Measurements from ENCODE around the gene FGF22.
A peak's percentile ranks its signal among the peaks of the same experiment; 100 is the strongest.
"Not testable (repeated sequence)": the region's sequence is repeated elsewhere in the genome, so short reads cannot be mapped to it uniquely, and the experiment has no call there.

The FGF22 gene

DNA sequence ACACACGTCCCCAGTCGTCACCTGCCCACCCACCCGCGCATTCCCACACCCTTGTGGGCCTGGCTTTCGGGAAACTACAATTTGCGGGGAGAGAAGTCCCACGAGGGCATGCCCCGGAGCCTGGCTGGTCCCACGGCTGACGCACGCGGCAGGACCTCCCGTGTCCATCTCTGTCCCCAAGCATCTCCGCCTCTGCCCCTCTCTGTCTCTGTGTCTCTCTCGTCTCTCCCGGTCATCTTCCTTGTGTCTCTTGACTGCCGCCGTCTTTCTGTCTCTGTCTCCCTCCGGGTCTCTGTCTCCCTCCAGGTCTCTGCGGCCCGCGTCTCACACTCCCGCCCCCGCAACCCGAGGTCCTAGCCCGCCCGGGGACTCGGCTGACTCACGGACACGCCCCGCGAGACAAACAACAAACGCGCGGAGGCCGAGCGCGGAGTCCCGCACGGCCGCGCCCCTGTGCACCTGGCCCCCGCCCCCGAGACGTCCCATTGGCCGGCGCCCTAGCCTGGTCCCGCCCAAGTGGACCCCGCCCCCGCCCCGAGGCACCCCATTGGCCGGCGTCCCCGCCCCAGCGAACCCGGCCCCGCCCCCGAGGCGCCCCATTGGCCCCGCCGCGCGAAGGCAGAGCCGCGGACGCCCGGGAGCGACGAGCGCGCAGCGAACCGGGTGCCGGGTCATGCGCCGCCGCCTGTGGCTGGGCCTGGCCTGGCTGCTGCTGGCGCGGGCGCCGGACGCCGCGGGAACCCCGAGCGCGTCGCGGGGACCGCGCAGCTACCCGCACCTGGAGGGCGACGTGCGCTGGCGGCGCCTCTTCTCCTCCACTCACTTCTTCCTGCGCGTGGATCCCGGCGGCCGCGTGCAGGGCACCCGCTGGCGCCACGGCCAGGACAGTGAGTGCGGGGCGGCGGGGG lies at the start of gene FGF22:
Gene FGF22 (plus strand): TSS at position 627 of the 908 bp plus-strand sequence. CDS start 47 bp downstream, at position 674.
- DNase-seq (ENCODE audit: low spot score), result peak; percentile 99

DNA sequence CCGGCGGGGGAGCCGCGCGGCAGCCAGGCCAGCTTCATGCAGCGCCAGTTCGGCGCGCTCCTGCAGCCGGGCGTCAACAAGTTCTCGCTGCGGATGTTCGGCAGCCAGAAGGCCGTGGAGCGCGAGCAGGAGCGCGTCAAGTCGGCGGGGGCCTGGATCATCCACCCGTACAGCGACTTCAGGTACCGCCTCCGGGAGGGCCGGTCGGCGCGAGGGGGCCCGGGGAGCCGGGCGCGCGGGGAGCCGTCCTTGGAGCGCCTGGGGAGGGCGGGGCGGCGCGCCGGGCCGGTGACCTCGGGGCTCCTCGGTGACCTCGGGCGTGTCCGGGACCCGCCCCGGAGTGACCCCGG lies 49.3 kb upstream of the FGF22 start:
- no peak for DNase-seq (ENCODE audit: low spot score)

DNA sequence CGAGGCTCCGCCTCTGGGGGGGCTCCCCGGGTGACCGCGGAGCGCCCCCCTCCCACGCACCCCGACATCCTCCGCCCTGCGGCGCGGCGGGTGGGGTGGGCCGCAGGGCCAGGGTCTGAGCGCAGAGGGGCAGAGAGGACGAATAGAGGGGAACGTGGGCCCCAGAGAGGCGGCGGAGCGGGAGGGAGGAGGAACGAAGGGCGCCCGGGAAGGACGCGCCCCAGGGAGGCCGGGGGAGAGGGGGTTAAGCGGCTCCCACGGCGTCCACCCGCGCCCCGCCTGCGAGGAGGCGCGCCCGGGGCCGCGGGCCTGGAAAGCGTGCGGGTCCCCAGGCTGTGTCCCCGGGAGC lies 49.0 kb upstream of the FGF22 start:
- DNase-seq (ENCODE audit: low spot score), result no peak

DNA sequence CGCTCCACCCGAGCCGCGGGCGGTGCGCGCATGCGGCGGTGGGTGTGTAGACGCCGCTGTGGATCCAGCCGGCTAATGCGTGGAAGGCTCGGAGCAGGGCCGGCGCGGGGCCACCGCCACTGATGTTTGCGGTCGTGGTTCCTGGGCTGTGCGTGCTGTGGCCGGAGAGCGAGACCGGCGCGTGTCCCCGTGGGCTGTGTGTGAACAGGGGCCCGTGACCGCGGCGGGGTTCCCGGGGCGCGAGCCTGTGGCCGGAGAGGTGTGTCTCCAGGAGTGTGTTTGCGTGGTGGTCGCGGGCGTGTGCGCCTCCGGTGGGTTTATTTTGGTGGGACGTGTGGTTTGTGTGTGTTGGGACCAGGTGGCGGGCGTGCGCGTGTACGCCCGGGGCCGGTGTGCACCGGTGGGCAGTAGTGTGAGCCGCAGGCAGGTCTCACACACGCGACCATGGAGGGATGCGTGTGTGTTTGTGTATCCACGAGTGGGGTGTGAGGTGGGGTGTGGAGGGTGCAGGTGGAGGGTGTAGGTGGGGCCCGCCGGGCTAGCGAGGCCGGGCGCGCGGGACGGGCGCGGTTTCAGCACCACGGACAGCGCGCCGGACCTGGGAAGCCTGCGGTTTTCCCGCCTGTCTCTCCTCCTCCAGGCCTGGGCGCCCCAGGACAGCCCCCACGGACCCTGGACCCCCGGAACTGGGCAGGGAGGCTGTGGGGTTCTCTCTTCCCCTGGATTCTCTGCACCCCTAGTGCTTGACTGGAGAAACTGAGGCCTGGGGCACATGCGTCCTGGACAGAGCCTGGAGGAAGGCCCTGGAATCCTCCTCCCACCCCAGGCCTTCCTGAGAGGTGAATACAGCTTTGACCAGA lies 48.4 kb upstream of the FGF22 start:
- peak; percentile 67 for DNase-seq (ENCODE audit: low spot score)

DNA sequence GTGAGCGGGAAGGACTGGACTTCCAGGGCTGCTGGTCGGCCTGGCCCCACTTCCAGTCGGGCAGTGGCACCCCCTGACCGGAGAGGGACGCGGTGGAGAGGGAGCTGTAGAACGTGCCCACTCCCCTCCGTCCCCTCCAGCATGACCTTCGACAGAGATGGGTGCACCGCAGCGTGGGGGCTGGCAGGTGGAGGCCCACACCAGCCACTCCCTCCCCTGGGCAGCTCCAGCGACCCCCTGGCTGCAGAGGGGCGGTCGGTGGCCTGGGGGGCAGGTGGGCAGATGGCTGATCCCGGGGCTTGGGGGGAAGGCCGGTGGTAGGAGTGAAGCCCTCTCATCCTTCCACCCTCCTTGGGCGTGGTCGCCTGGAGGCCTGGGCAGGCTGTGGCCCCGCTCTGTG lies 47.6 kb upstream of the FGF22 start:
- DNase-seq (ENCODE audit: low spot score), result no peak

DNA sequence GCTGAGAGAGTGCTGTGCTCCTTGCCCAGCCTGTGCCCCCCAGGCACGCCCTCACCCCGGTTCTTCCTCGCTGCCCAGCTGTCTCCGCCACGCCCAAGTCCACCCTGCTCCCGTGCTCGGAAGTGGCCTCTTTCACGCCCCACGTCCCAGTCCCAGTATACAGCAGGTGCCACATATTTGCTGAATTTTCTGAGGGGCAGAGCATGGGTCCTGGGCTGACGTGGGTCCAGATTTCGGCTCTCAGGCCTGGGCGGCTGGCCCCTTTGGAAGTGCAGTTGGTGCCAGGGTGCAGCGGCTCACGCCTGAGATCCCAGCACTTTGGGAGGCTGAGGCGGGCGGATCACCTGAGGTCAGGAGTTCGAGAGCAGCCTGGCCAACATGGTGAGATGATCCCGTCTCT lies 46.6 kb upstream of the FGF22 start:
- no peak for DNase-seq (ENCODE audit: low spot score)

DNA sequence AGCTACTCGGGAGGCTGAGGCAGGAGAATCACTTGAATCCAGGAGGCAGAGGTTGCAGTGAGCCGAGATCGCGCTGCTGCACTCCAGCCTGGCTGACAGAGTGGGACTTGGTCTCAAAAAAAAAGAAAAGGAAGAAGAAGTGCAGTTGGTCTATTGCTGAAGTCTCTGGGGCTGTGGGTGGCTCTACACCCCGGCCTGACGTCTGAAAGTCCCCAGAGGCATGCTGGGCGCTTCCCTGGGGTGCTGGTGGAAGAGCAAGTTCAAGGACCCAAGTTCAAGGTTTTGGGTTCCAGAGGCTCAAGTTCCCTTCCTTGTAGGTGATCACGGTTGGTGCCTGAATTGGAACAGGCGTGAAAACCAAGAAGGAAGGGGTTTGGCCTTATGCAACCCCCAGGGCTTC lies 46.2 kb upstream of the FGF22 start:
- no peak for DNase-seq (ENCODE audit: low spot score)

DNA sequence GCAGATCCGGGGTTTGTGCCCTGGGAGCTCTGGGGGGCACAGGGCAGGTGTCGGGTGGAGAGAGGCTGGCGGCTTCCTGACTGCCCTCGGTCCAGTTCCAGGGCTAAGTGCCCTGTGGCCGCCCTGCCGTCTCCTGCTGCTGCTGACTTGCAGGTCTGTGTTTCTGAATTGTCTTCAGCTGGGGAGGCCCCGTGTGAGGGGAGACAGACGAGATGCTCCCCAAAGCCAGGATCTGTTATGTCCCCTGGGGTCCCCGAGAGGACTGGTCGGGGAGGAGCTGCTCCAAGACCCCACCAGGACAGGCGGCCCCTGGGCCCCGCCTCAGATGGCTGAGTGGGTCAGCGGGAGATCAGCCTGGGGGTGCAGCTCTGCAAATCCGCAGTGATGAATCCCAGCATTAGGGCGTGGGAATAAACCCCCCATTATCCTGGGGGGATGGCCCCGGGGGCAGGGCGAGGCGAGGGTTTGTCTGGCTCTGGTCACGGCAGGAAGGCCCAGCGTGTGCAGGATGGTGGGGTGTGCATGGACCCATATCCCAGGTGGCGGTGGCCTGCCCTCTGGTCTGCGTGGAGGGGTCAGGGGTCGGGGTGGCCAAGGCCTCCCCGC lies 45.3 kb upstream of the FGF22 start:
- no peak for DNase-seq (ENCODE audit: low spot score)

DNA sequence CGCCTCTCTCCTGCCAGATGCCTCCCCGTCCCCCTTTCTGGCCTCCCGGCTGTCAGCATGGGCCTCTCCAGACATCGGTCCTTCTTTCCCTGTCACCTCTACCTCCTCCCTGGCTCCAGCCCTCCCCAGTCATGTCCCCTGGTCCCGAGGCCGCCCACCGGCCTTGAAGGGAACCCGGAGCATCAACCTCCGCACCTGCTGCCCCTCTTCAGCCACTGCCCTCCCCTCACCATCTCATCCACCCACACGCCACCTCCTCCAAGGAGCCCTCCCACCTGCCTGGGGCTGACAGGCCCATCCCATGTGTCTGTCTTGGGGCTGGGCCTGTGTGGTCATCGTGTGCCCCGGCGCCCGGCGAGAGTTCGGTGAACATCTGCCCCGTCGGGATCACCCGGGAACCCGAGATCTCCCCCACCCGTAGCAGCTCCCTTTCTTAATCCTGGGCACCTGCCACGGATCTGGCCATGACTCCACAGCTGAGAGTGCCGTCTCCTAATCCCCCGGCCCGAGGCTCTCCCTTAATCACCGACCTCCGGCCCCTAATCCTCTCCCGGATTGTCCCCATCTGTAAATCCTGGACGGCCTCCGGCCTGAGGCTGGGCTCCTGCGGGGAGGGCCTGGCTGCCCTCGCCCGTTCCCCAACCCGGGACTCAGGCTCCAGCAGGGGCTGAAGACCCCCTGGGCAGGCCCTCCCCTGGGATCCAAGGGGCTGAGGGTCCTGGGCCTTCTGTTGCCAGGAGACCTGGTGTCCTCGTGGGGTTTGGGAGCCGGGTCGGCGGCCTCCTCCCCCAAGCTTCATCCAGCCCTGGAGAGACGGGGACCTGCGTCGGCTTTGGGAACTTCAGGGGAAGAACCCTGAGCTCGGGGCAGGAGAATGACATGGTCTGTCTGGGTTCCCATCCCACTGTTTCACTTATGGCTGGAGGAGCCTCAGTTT lies 44.1 kb upstream of the FGF22 start:
- no peak for DNase-seq (ENCODE audit: low spot score)

DNA sequence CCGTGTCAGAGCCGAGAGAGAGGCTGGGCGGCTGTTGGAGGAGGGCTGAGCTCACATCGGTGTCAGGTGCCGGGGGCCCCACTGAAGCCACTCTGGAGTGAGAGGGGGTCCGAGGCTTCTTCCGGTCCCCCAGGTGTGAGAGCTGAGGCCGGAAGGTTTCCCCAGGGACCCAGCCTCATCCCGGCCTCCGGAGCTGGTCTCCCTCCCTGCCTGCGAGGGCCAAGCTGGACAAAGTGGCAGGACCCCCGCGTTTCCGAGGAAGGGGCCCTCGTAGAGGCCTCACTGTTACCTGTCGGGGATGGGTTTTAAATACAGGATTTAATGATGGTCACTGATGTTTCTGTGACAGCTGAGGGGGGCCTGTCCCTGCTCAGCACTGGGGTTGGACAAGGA lies 43.4 kb upstream of the FGF22 start:
- no peak for DNase-seq (ENCODE audit: low spot score)

DNA sequence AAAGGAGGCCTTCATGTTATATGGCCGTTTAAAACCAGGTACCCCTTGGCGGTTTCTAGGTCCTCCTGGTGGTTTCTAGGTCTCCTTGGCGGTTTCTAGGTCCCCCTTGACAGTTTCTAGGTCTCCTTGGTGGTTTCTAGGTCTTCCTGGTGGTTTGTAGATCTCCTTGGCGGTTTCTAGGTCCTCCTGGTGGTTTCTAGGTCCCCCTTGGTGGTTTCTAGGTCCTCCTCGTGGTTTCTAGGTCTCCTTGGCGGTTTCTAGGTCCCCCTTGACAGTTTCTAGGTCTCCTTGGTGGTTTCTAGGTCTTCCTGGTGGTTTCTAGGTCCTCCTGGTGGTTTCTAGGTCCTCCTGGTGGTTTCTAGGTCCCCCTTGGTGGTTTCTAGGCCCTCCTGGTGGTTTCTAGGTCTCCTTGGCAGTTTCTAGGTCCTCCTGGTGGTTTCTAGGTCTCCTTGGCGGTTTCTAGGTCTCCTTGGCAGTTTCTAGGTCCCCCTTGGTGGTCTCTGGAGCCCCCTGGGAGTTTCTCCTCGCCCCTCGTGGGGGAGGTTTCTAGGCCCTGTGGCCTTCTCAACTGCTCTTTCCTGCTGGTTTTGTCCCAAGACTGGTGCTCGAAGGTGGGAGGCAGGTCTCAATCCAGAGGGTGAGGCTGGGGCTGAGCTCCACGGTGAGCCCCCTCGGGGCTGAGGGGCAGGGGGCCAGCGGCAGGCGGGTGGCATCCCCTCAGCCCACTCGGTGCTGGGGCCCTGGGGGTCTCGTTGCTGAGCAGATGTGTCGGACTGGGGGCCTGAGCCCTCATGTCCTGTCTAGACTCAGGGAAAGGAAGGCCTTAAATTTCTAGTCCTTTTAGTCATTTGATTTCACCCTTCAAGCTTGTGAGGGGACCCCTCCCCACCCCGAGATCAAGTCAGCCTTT lies 42.0 kb upstream of the FGF22 start:
- no peak for DNase-seq (ENCODE audit: low spot score)

DNA sequence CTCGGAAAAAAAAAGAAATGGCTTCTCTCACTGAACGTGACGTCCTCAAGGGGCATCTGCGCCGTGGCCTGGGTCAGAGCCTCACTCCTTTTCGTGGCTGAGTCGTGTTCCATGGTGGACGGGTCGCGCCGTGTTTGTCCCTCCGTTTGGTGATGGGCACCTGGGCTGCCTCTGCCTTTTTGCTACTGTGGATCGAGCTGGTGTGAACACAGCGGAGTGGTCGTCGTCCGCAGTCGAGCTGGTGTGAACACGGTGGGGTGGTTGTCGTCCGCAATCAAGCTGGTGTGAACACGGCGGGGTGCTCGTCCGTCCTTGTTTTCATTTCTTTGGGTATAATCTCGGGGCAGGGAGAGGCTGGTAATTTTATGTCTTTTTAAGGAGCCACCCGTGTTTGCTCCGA lies 38.4 kb upstream of the FGF22 start:
- DNase-seq (ENCODE audit: low spot score), result no peak

DNA sequence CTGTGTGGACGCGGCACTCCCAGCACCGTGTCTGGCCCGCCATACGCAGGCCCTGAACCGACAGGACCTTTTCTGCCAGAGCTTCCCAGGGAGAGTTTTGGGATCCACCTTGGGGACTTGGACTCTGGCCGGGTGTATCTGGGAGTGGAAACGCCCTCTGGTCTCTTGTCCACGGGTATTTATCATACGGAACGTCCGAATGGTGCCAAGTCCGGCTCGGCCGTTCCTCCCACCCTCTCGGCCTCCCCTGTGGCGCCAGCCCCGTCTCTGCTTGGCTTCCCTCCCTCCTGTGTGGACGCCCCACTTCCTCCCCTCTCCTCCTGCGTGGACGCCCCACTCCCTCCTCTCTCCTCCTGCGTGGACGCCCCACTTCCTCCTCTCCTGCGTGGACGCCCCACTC lies 37.9 kb upstream of the FGF22 start:
- DNase-seq (ENCODE audit: low spot score), result no peak

DNA sequence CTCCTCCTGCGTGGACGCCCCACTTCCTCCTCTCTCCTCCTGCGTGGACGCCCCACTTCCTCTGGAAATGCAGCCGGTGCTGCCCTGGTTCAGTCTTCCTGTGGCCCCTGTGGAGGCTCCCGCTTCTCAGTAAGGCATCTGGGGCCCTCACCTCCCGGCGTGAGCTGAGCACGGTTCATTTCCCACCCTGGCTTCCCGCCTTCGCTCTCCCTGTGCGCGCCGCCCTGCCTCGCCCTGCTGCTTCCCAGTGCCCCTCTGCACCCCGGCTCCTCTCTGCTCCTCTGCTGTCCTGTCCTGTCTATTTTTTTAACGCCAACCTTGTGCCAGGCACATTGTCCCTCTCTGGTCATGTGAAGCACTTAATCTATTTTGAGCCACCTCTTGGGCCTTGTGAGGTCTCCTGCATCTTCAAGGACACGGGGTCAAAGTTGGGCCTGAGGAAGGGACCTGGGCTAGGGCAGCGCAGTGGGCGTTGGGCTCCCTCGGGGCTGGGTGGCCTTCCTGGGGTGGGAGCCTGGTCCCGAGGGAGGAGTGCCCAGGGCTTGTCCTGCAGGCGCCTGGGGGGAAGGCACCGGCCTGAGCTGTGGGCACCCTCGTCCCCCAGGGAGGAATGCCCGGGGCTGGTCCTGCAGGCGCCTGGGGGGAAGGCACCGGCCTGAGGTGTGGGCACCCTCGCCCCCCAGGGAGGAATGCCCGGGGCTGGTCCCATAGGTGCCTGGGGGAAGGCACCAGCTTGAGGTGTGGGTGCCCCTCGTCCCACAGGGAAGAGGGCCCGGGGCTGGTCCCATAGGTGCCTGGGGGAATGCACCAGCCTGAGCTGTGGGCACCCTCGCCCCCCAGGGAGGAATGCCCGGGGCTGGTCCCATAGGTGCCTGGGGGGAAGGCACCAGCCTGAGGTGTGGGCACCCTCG lies 37.0 kb upstream of the FGF22 start:
- no peak for DNase-seq (ENCODE audit: low spot score)

DNA sequence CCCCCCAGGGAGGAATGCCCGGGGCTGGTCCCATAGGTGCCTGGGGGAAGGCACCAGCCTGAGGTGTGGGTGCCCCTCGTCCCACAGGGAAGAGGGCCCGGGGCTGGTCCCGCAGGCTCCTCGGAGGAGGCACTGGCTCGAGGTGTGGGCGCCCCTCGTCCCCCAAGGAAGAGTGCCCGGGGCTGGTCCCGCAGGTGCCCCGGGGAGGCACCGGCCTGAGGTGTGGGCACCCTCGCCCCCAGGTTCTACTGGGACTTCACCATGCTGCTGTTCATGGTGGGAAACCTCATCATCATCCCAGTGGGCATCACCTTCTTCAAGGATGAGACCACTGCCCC lies 36.4 kb upstream of the FGF22 start:
- not testable (repeated sequence) for DNase-seq (ENCODE audit: low spot score)

DNA sequence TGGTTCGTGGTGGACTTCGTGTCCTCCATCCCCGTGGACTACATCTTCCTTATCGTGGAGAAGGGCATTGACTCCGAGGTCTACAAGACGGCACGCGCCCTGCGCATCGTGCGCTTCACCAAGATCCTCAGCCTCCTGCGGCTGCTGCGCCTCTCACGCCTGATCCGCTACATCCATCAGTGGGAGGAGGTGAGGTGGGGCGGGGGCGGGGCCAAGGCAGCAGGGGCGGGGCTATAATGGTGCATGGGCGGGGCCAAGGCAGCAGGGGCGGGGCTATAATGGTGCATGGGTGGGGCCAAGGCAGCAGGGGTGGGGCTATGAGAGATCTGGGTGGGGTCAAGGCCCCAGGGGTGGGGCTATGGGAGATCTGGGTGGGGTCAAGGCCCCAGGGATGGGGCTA lies 35.9 kb upstream of the FGF22 start:
- not testable (repeated sequence) for DNase-seq (ENCODE audit: low spot score)

DNA sequence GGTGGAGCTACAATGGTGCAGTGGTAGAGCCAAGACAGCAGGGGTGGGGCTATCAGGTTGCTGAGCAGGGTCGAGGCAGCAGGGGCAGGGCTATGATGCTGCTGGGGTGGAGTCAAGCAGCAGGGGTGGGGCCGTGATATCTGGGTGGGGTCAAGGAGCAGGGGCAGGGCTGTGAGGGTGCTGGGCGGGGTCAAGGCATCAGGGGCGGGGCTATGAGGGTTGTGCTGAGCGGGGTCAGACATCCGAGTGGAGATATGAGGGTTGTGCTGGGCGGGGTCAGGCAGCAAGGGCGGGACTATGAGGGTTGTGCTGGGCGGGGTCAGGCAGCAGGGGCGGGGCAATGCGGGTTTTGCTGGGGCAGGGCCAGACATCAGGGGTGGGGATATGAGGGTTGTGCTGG lies 35.3 kb upstream of the FGF22 start:
- no peak for DNase-seq (ENCODE audit: low spot score)

DNA sequence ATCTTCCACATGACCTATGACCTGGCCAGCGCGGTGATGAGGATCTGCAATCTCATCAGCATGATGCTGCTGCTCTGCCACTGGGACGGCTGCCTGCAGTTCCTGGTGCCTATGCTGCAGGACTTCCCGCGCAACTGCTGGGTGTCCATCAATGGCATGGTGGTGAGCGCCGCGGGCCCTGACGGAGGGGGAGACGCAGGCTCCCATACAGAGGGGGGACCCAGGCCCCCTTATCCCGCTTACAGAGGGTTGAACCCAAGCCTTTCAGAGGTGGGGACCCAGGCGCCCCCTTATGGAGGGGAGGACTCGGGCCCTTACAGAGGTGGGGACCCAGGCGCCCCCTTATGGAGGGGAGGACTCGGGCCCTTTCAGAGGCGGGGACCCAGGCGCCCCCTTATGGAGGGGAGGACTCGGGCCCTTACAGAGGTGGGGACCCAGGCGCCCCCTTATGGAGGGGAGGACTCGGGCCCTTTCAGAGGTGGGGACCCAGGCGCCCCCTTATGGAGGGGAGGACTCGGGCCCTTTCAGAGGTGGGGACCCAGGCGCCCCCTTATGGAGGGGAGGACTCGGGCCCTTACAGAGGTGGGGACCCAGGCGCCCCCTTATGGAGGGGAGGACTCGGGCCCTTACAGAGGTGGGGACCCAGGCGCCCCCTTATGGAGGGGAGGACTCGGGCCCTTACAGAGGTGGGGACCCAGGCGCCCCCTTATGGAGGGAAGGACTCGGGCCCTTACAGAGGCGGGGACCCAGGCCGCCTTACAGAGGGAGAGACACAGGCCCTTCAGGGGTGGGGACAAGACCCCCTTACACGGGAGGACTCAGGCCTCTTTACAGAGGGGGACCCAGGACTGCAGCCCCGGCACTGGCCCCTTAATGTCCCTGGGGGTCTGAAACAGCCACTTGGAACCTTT lies 34.4 kb upstream of the FGF22 start:
- not testable (repeated sequence) for DNase-seq (ENCODE audit: low spot score)
